ENCODE measurements around the gene SLX1A. TPM values are rescaled to one million over a fixed set of nuclear protein-coding genes. Genes with fewer than 3 reads are reported as not detected.
"Not testable (repeated sequence)": the region's sequence is repeated elsewhere in the genome, so short reads cannot be mapped to it uniquely, and the experiment has no call there.

The SLX1A gene
- total RNA-seq = 10 to 100 TPM; 63.6 to 70.9 TPM
- 68.8 TPM for polyA plus RNA-seq

DNA sequence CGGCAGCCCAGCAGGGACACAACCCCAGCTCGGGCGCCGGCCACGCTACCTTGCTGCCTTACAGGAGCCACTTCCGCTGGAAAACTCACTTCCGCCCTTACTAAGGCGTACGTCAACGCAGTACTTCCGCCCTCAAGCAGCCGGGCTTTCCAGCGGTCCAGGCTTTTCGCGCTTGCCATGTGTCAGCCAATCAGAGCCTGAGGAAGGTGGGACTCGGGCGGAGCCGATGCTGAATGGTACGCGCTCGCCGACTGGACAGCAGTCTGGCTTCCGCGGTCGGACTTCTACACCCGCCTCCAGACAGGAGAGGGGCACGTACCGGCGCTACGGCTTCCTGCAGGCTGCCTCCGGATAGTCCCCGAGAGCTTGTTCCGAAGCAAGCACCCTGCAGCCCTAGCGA is at the start of gene SLX1A, which contains the start of gene BOLA2B:
TSS of gene SLX1A (plus strand) at position 261 of the 400 bp plus-strand sequence. CDS start 210 bp downstream, outside the sequence.
TSS of gene BOLA2B (minus strand) at position 52 of the 400 bp plus-strand sequence. CDS start 71 bp downstream, outside the sequence.
- H3K4me1 Mint-ChIP-seq; H3K4me1 ChIP-seq (ENCODE audit: insufficient read depth, low read length); H3K9me3 ChIP-seq (ENCODE audit: low read length); H3K4me3 Mint-ChIP-seq; H3K27me3 ChIP-seq (ENCODE audit: insufficient read depth, low read length, poor library complexity, severe bottlenecking); H3K27ac ChIP-seq (ENCODE audit: low read depth, low read length); DNase-seq; H3K27me3 Mint-ChIP-seq; H3K36me3 Mint-ChIP-seq; CTCF ChIA-PET; H3K4me3 ChIP-seq (ENCODE audit: low read length); H3K36me3 ChIP-seq (ENCODE audit: insufficient read depth, low read length); POLR2A ChIA-PET; H3K27ac Mint-ChIP-seq; H3K9me3 Mint-ChIP-seq: not testable (repeated sequence)

DNA sequence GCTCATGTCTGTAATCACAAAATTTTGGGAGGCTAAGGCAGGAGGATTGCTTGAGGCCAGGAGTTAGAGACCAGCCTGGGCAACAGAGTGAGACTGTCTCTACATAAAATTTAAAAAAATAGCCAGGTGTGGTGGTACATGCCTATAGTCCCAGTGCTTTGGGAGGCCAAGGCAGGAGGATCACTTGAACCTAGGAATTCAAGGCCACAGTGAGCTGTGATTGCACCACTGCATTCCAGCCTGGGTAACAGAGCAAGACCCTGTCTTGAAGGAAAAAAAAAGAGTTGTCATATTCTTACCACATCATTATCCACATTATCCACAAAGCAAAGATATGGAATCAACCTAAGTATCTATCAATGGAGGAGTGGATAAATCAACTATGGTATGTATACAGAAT is 49.7 kb upstream of the SLX1A start:
- Histone ChIP-seq H3K36me3 (ENCODE audit: insufficient read depth, low read length) (no peaks in the 10 kb centered on the region), H3K27me3 (ENCODE audit: insufficient read depth, low read length, poor library complexity, severe bottlenecking) (no peaks in the 10 kb centered on the region), H3K4me1 (ENCODE audit: insufficient read depth, low read length) (peaks cover 20% of the 10 kb centered on the region), H3K27ac (ENCODE audit: low read depth, low read length) (no peak overlapping the region), H3K9me3 (ENCODE audit: low read length) (no peaks in the 10 kb centered on the region), H3K4me3 (ENCODE audit: low read length) (no peak overlapping the region)
- peaks cover 15 to 21% (median 19%) of the 10 kb centered on the region in 3 donors for H3K4me1 Mint-ChIP-seq
- DNase-seq = no peak
- no peak overlapping the region for H3K4me3 Mint-ChIP-seq
- peak overlapping the region in 1 of 8 donors; percentile 75 for H3K27ac Mint-ChIP-seq
- CTCF ChIA-PET = interaction anchor here (1.8 to 2.4 kb wide), 2 partner anchors 39 to 52 kb away, joined by 5 to 19 read pairs; partner anchors contain the start of genes CORO1A and TBX6
- H3K9me3 Mint-ChIP-seq = peaks cover 0 to 6% (median 4%) of the 10 kb centered on the region in 5 donors
- POLR2A ChIA-PET = interaction anchor here (1.2 kb wide), 1 partner anchor 239 kb away, joined by 3 read pairs; no protein-coding TSS in a partner anchor
- H3K36me3 Mint-ChIP-seq = no peaks in the 10 kb centered on the region
- H3K27me3 Mint-ChIP-seq = peaks cover 0 to 2% of the 10 kb centered on the region in 2 donors

- peaks cover 12% of the 10 kb centered on the region for H3K4me1 ChIP-seq (ENCODE audit: insufficient read depth, low read length)
- peaks cover 11 to 16% (median 14%) of the 10 kb centered on the region in 3 donors for H3K4me1 Mint-ChIP-seq
- CTCF ChIA-PET = interaction anchor here (0.9 kb wide), 1 partner anchor 196 kb away, joined by 3 read pairs; no protein-coding TSS in a partner anchor
- peaks cover 0 to 6% (median 2%) of the 10 kb centered on the region in 3 donors for H3K36me3 Mint-ChIP-seq
- H3K27ac Mint-ChIP-seq = no peak overlapping the region
- peaks cover 4 to 15% (median 11%) of the 10 kb centered on the region in 5 donors for H3K9me3 Mint-ChIP-seq
- H3K27me3 Mint-ChIP-seq = peaks cover 0 to 2% of the 10 kb centered on the region in 2 donors
- no peak overlapping the region for H3K4me3 Mint-ChIP-seq
- POLR2A ChIA-PET = no interaction called here
- no peaks in the 10 kb centered on the region for H3K9me3 ChIP-seq (ENCODE audit: low read length)
- H3K4me3 ChIP-seq (ENCODE audit: low read length) = no peak overlapping the region
- no peaks in the 10 kb centered on the region for H3K27me3 ChIP-seq (ENCODE audit: insufficient read depth, low read length, poor library complexity, severe bottlenecking)
- no peak overlapping the region for H3K27ac ChIP-seq (ENCODE audit: low read depth, low read length)
- no peak for DNase-seq
- H3K36me3 ChIP-seq (ENCODE audit: insufficient read depth, low read length) = no peaks in the 10 kb centered on the region
Measured at GRCh38 chr16:30144917-30145316, 48.8 kb upstream of the SLX1A start.

DNA sequence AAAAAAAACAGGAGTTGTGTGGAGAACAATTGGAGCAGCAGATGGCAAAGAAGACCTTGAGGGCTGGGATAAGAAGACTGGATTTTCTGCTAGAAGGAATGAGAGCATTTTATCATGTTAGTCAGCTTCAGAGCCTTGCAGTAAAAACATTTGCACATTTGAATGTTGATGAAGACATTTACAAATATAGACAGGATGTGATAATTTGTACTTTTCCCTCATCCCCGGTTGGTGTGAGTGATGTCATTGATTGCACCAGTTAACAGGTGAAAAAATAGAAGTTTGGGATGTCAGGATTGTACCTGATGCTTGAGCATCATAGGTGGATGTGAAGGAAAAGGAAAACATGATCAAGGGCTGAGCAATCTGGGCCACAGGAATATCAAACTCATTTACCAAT is 48.0 kb upstream of the SLX1A start:
- H3K36me3 Mint-ChIP-seq = peaks cover 0 to 6% (median 2%) of the 10 kb centered on the region in 3 donors
- H3K27me3 Mint-ChIP-seq = peaks cover 0 to 2% of the 10 kb centered on the region in 2 donors
- CTCF ChIA-PET = interaction anchor here (0.9 to 1.3 kb wide), 2 partner anchors 37 to 197 kb away, joined by 3 read pairs; partner anchors contain the start of gene CORO1A
- H3K27me3 ChIP-seq (ENCODE audit: insufficient read depth, low read length, poor library complexity, severe bottlenecking) = no peaks in the 10 kb centered on the region
- peaks cover 9 to 13% (median 12%) of the 10 kb centered on the region in 3 donors for H3K4me1 Mint-ChIP-seq
- H3K27ac ChIP-seq (ENCODE audit: low read depth, low read length) = no peak overlapping the region
- no peaks in the 10 kb centered on the region for H3K36me3 ChIP-seq (ENCODE audit: insufficient read depth, low read length)
- peaks cover 8% of the 10 kb centered on the region for H3K4me1 ChIP-seq (ENCODE audit: insufficient read depth, low read length)
- H3K9me3 ChIP-seq (ENCODE audit: low read length) = no peaks in the 10 kb centered on the region
- POLR2A ChIA-PET = no interaction called here
- H3K4me3 Mint-ChIP-seq = no peak overlapping the region
- no peak overlapping the region for H3K4me3 ChIP-seq (ENCODE audit: low read length)
- DNase-seq = no peak
- peaks cover 4 to 15% (median 11%) of the 10 kb centered on the region in 5 donors for H3K9me3 Mint-ChIP-seq
- peak overlapping the region in 2 of 8 donors; percentile 22 to 34 for H3K27ac Mint-ChIP-seq

- H3K27me3 Mint-ChIP-seq = peaks cover 0 to 4% of the 10 kb centered on the region in 2 donors
- H3K4me1 Mint-ChIP-seq = peaks cover 8 to 11% (median 9%) of the 10 kb centered on the region in 3 donors
- no peak overlapping the region for H3K4me3 ChIP-seq (ENCODE audit: low read length)
- ChIA-PET CTCF (interaction anchor here (0.9 to 1.5 kb wide), 2 partner anchors 36 to 56 kb away, joined by 3 to 4 read pairs; partner anchors contain the start of genes CORO1A and TBX6), POLR2A (no interaction called here)
- no peak overlapping the region for H3K27ac ChIP-seq (ENCODE audit: low read depth, low read length)
- no peaks in the 10 kb centered on the region for H3K9me3 ChIP-seq (ENCODE audit: low read length)
- H3K27me3 ChIP-seq (ENCODE audit: insufficient read depth, low read length, poor library complexity, severe bottlenecking) = no peaks in the 10 kb centered on the region
- no peak for DNase-seq
- H3K4me3 Mint-ChIP-seq = no peak overlapping the region
- peaks cover 0 to 6% (median 2%) of the 10 kb centered on the region in 3 donors for H3K36me3 Mint-ChIP-seq
- H3K4me1 ChIP-seq (ENCODE audit: insufficient read depth, low read length) = peaks cover 5% of the 10 kb centered on the region
- H3K27ac Mint-ChIP-seq = no peak overlapping the region
- peaks cover 4 to 19% (median 12%) of the 10 kb centered on the region in 5 donors for H3K9me3 Mint-ChIP-seq
- H3K36me3 ChIP-seq (ENCODE audit: insufficient read depth, low read length) = no peaks in the 10 kb centered on the region
Measured at GRCh38 chr16:30147843-30148510, 45.7 kb upstream of the SLX1A start.

- H3K36me3 ChIP-seq (ENCODE audit: insufficient read depth, low read length) = no peaks in the 10 kb centered on the region
- no peaks in the 10 kb centered on the region for H3K27me3 ChIP-seq (ENCODE audit: insufficient read depth, low read length, poor library complexity, severe bottlenecking)
- ChIA-PET POLR2A (no interaction called here), CTCF (interaction anchor here (0.9 kb wide), 1 partner anchor 31 kb away, joined by 3 read pairs; no protein-coding TSS in a partner anchor)
- Mint-ChIP-seq H3K9me3 (peaks cover 4 to 19% (median 12%) of the 10 kb centered on the region in 5 donors), H3K27ac (no peak overlapping the region), H3K36me3 (peaks cover 0 to 6% (median 2%) of the 10 kb centered on the region in 3 donors), H3K4me1 (peaks cover 2 to 5% (median 4%) of the 10 kb centered on the region in 3 donors), H3K27me3 (peaks cover 0 to 4% of the 10 kb centered on the region in 2 donors), H3K4me3 (no peak overlapping the region)
- no peak for DNase-seq
- no peak overlapping the region for H3K4me3 ChIP-seq (ENCODE audit: low read length)
- H3K9me3 ChIP-seq (ENCODE audit: low read length) = no peaks in the 10 kb centered on the region
- H3K27ac ChIP-seq (ENCODE audit: low read depth, low read length) = no peak overlapping the region
- no peaks in the 10 kb centered on the region for H3K4me1 ChIP-seq (ENCODE audit: insufficient read depth, low read length)
Measured at GRCh38 chr16:30149250-30149930, 44.3 kb upstream of the SLX1A start.

DNA sequence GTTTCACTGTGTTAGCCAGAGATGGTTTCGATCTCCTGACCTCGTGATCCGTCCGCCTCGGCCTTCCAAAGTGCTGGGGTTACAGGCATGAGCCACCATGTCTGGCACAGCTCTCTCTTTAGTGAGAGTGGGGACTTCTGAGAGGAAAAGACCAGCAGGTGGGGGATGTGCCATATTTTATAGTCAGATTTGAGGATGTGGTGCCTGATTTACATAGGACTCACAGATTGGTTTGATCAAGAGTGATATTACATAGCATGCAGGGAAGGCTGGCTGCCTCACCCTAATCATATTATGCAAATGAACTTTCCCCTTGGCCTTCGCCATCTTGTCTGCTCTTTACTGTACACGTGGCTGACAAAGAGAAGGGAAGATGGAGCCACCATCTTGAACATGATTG is 42.6 kb upstream of the SLX1A start:
- Histone ChIP-seq H3K9me3 (ENCODE audit: low read length) (no peaks in the 10 kb centered on the region), H3K4me1 (ENCODE audit: insufficient read depth, low read length) (no peaks in the 10 kb centered on the region), H3K27me3 (ENCODE audit: insufficient read depth, low read length, poor library complexity, severe bottlenecking) (no peaks in the 10 kb centered on the region), H3K4me3 (ENCODE audit: low read length) (no peak overlapping the region), H3K36me3 (ENCODE audit: insufficient read depth, low read length) (no peaks in the 10 kb centered on the region), H3K27ac (ENCODE audit: low read depth, low read length) (no peak overlapping the region)
- Mint-ChIP-seq H3K36me3 (peaks cover 0 to 6% (median 2%) of the 10 kb centered on the region in 3 donors), H3K9me3 (peaks cover 4 to 19% (median 12%) of the 10 kb centered on the region in 5 donors), H3K27ac (no peak overlapping the region), H3K4me3 (no peak overlapping the region), H3K4me1 (no peaks in the 10 kb centered on the region), H3K27me3 (peaks cover 0 to 4% of the 10 kb centered on the region in 2 donors)
- ChIA-PET POLR2A (no interaction called here), CTCF (interaction anchor here (1.2 kb wide), 1 partner anchor 8 kb away, joined by 3 read pairs; no protein-coding TSS in a partner anchor)
- DNase-seq = no peak

Data from CD8-positive, alpha-beta memory T cell (primary cell).